ENCODE measurements around the gene MUC6.

- TF ChIP-seq CTCF (IDR thresholded peaks at IDR 0.05) (no peak), POLR2A (IDR thresholded peaks at IDR 0.05) (no peak)
Measured at GRCh38 chr11:1055109-1055703, 18.7 kb upstream of the MUC6 start.

Measured in uterus (tissue), 2 donors.